HepG2 (cell line): ENCODE results near the gene SPACA9. TPM values are rescaled to one million over a fixed set of nuclear protein-coding genes. Genes with fewer than 3 reads are reported as not detected.

Experiments
- AFF4 ChIP-seq: sonication (generic); formaldehyde crosslinking; IDR thresholded peaks from 2 replicates; pipeline ENCODE4 v1.4.0; 2020; ENCODE audit warnings: missing genetic modification reagents
- ARID2 ChIP-seq: sonication (generic); formaldehyde crosslinking; IDR thresholded peaks from 2 replicates; pipeline ENCODE4 v1.8.1; 2022; ENCODE audit warnings: mild to moderate bottlenecking, missing genetic modification reagents, borderline replicate concordance
- KDM4B ChIP-seq: sonication (generic); formaldehyde crosslinking; IDR thresholded peaks from 2 replicates; pipeline ENCODE4 v1.4.0; 2020; ENCODE audit warnings: missing genetic modification reagents
- KDM5B ChIP-seq: sonication (generic); formaldehyde crosslinking; IDR thresholded peaks from 2 replicates; pipeline ENCODE4 v1.4.0; 2020; ENCODE audit warnings: missing genetic modification reagents, mild to moderate bottlenecking, borderline replicate concordance
- MEF2D ChIP-seq: sonication (generic); formaldehyde crosslinking; IDR thresholded peaks from 2 replicates; pipeline ENCODE4 v1.5.1; 2020; ENCODE audit warnings: mild to moderate bottlenecking, missing genetic modification reagents
- MTA1 ChIP-seq: sonication (generic); formaldehyde crosslinking; IDR thresholded peaks from 2 replicates; pipeline ENCODE4 v1.4.0; 2020; ENCODE audit warnings: missing genetic modification reagents, mild to moderate bottlenecking, borderline replicate concordance
- POGZ ChIP-seq: sonication (generic); formaldehyde crosslinking; IDR thresholded peaks from 2 replicates; pipeline ENCODE4 v1.4.0; 2020; ENCODE audit warnings: mild to moderate bottlenecking, missing genetic modification reagents
- PTBP1 ChIP-seq: fragments of 200-400 bp; formaldehyde crosslinking; IDR thresholded peaks from 2 replicates; pipeline ENCODE4 v1.6.1; 2018; ENCODE audit warnings: low read length, low read depth; ENCODE audit not compliant: poor library complexity, severe bottlenecking
- RELA ChIP-seq: sonication (generic); formaldehyde crosslinking; IDR thresholded peaks from 2 replicates; pipeline ENCODE4 v1.4.0; 2020; ENCODE audit warnings: missing genetic modification reagents
- REXO4 ChIP-seq: sonication (generic); formaldehyde crosslinking; IDR thresholded peaks from 2 replicates; pipeline ENCODE4 v1.8.0; 2022; ENCODE audit warnings: missing genetic modification reagents, mild to moderate bottlenecking, borderline replicate concordance
- TRIM22 ChIP-seq: fragments of 450-650 bp; IDR thresholded peaks from 2 replicates; pipeline ENCODE4 v1.6.1; 2017
- TRIM24 ChIP-seq: sonication (generic); formaldehyde crosslinking; IDR thresholded peaks from 2 replicates; pipeline ENCODE4 v1.8.0; 2022; ENCODE audit warnings: mild to moderate bottlenecking, missing genetic modification reagents
- ZBTB7B ChIP-seq: sonication (generic); formaldehyde crosslinking; IDR thresholded peaks from 2 replicates; pipeline ENCODE4 v1.4.0; 2020; ENCODE audit warnings: missing genetic modification reagents
- ZNF350 ChIP-seq: sonication (generic); formaldehyde crosslinking; IDR thresholded peaks from 2 replicates; pipeline ENCODE4 v1.4.0; 2020; ENCODE audit warnings: mild to moderate bottlenecking, low read depth, missing genetic modification reagents, borderline replicate concordance
- ZNF451 ChIP-seq: sonication (generic); formaldehyde crosslinking; IDR thresholded peaks from 2 replicates; pipeline ENCODE4 v1.5.0; 2020; ENCODE audit warnings: mild to moderate bottlenecking, missing genetic modification reagents
- ZNF460 ChIP-seq: sonication (generic); formaldehyde crosslinking; IDR thresholded peaks from 2 replicates; pipeline ENCODE4 v1.5.1; 2020; ENCODE audit warnings: missing genetic modification reagents, mild to moderate bottlenecking, borderline replicate concordance
- ZNF614 ChIP-seq: IDR thresholded peaks from 2 replicates; pipeline ENCODE4 v1.6.1; 2018; ENCODE audit warnings: missing biosample characterization, missing genetic modification reagents, inconsistent platforms, borderline replicate concordance
- ZNF7 ChIP-seq: IDR thresholded peaks from 2 replicates; pipeline ENCODE4 v1.6.1; 2016; ENCODE audit warnings: missing biosample characterization, missing genetic modification reagents
- ZNF710 ChIP-seq: sonication (generic); formaldehyde crosslinking; IDR thresholded peaks from 2 replicates; pipeline ENCODE4 v1.5.0; 2020; ENCODE audit warnings: mild to moderate bottlenecking, missing genetic modification reagents, borderline replicate concordance
- ZSCAN25 ChIP-seq: sonication (generic); formaldehyde crosslinking; IDR thresholded peaks from 2 replicates; pipeline ENCODE4 v1.8.0; 2022; ENCODE audit warnings: mild to moderate bottlenecking, missing genetic modification reagents
- ZSCAN31 ChIP-seq: sonication (generic); formaldehyde crosslinking; IDR thresholded peaks from 2 replicates; pipeline ENCODE4 v1.5.0; 2020; ENCODE audit warnings: low read depth, mild to moderate bottlenecking, missing genetic modification reagents
- ZZZ3 ChIP-seq: sonication (generic); formaldehyde crosslinking; IDR thresholded peaks from 2 replicates; pipeline ENCODE4 v1.4.0; 2020; ENCODE audit warnings: missing genetic modification reagents, mild to moderate bottlenecking, borderline replicate concordance
- polyA plus RNA-seq, 8 experiments: library from polyadenylated mRNA; depleted of rRNA in 3 of 8; stranded (reverse) in 7 of 8; unstranded in 1 of 8; fragments of >200 nt; fragmentation: Illumina TruSeq in 4 of 8; extraction: Trizol in 4 of 8; gene quantifications; 2 replicates each; pipeline versions ENCODE4 v1.2.1 to v1.2.3, GENCODE V29; 2011 to 2016; ENCODE audit warnings: low read depth in 4 of 8, missing spikeins in 1 of 8, mixed read lengths in 1 of 8; ENCODE audit not compliant: insufficient read depth in 1 of 8
- total RNA-seq, 5 experiments: library from RNA; depleted of rRNA; stranded (reverse); fragments of >200 nt; fragmentation: Illumina TruSeq; extraction: Trizol; gene quantifications; 2 replicates each; pipeline ENCODE4 v1.2.3, GENCODE V29; 2016; ENCODE audit warnings: low read depth in 1 of 5

The SPACA9 gene
- total and polyA plus RNA-seq, 2 of the 13 experiments (the other 11 are each of a cell fraction or from before 2014, with no cell fraction given): 0.15 to 0.38 TPM

GRCh38 chr9:132877824-132878694 is 639 bp upstream of the SPACA9 start, which contains the start of gene AK8 (continued):
- TF ChIP-seq ZBTB7B (CRISPR knock-in tag): no peak
- no peak for TF ChIP-seq ARID2 (CRISPR knock-in tag)
- peak; percentile 41; the same call in 1 of the 2 replicates for TF ChIP-seq ZSCAN25 (CRISPR knock-in tag)
- peak; percentile 51; the same call in 1 of the 2 replicates for TF ChIP-seq ZNF460 (CRISPR knock-in tag)
- TF ChIP-seq ZNF710 (CRISPR knock-in tag): no peak
- TF ChIP-seq KDM4B (CRISPR knock-in tag): no peak
- peak; percentile 81; the same call in 1 of the 2 replicates for TF ChIP-seq MTA1 (CRISPR knock-in tag)
- peak; percentile 52; the same call in 1 of the 2 replicates for TF ChIP-seq ZZZ3
- 0 out of 2 replicates have a peak, but pooled peaks have one; percentile 23 for TF ChIP-seq MEF2D (CRISPR knock-in tag)
- no peak for TF ChIP-seq TRIM22
- TF ChIP-seq KDM5B (CRISPR knock-in tag): peak; percentile 92; the same call in 1 of the 2 replicates
- TF ChIP-seq AFF4 (CRISPR knock-in tag): no peak
- TF ChIP-seq PTBP1: no peak
- no peak; the same call in 1 of the 2 replicates for TF ChIP-seq ZNF451 (CRISPR knock-in tag)
- TF ChIP-seq ZNF350 (CRISPR knock-in tag): no peak
- peak; percentile 50; the same call in 1 of the 2 replicates for TF ChIP-seq RELA (CRISPR knock-in tag)
- no peak for TF ChIP-seq TRIM24 (CRISPR knock-in tag)
- TF ChIP-seq REXO4 (CRISPR knock-in tag): no peak
- no peak for TF ChIP-seq ZSCAN31 (CRISPR knock-in tag)
- peak; percentile 64 for TF ChIP-seq POGZ
- no peak for TF ChIP-seq ZNF614 (CRISPR knock-in tag)
- no peak for TF ChIP-seq ZNF7
